Esophagus squamous epithelium (tissue), 4 donors: ENCODE data around the gene PRSS58.

Experiments
- CTCF ChIP-seq, 6 experiments: fragments of 450-650 bp in 4 of 6; fragments of 200-600 bp in 2 of 6; sonication (generic) in 2 of 6; IDR thresholded peaks; one replicate each; pipeline ENCODE4 v1.5.1; 2016 to 2019; ENCODE audit warnings: antibody characterized with exemption in 6 of 6, mild to moderate bottlenecking in 4 of 6, moderate library complexity in 4 of 6
- POLR2A ChIP-seq, 4 donors: fragments of 450-650 bp; IDR thresholded peaks; one replicate each; pipeline ENCODE4 v1.6.1; 2017; ENCODE audit warnings: antibody characterized with exemption in 4 of 4, mild to moderate bottlenecking in 4 of 4, moderate library complexity in 3 of 4

- TF ChIP-seq POLR2A (IDR thresholded peaks at IDR 0.05) (no peak), CTCF (IDR thresholded peaks at IDR 0.05) (no peak)
These were observed 40.8 kb upstream of the PRSS58 start for GRCh38 chr7:142298627-142299026.
